ENCODE results near the gene DEPP1. TPM values are rescaled to one million over a fixed set of nuclear protein-coding genes. Genes with fewer than 3 reads are reported as not detected.
A peak's percentile ranks its signal among the peaks of the same experiment; 100 is the strongest.

DEPP1 gene
- polyA plus RNA-seq, 2 of the 4 experiments (the other 2 are of a cell fraction): 0.46 to 0.92 TPM

DNA sequence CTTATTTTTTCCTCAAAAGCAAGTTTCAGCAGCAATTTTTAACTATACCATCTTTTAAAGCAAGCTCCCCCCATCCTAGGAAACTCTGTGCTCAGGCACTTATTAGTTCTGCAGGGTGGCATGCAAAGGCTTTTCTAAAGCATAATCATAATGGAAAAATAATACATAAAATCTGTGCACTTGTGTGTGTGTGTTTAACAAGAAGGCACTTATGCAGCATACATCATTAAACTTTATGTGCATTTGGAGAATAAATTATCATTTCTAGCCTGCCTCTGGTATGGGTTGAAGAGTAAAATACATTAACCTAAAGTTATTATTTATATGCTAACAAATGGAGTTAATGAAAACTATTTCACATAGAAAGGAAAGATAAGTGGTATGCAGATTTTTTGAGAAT lies 24.6 kb downstream of the DEPP1 start:
- FAIRE-seq (no peak), ATAC-seq (no peak), DNase-seq (ENCODE audit: low read depth in 1 of 2, low spot score in 1 of 2) (no peak)
- ChIA-PET POLR2A (no interaction called here), CTCF (interaction anchor here (1.6 to 2.3 kb wide), 2 partner anchors 9 to 20 kb away, joined by 5 read pairs; no protein-coding TSS in a partner anchor)
- TF ChIP-seq, protein P1, sequence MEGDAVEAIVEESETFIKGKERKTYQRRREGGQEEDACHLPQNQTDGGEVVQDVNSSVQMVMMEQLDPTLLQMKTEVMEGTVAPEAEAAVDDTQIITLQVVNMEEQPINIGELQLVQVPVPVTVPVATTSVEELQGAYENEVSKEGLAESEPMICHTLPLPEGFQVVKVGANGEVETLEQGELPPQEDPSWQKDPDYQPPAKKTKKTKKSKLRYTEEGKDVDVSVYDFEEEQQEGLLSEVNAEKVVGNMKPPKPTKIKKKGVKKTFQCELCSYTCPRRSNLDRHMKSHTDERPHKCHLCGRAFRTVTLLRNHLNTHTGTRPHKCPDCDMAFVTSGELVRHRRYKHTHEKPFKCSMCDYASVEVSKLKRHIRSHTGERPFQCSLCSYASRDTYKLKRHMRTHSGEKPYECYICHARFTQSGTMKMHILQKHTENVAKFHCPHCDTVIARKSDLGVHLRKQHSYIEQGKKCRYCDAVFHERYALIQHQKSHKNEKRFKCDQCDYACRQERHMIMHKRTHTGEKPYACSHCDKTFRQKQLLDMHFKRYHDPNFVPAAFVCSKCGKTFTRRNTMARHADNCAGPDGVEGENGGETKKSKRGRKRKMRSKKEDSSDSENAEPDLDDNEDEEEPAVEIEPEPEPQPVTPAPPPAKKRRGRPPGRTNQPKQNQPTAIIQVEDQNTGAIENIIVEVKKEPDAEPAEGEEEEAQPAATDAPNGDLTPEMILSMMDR (IDR thresholded peaks at IDR 0.05): no peak
- no peak for TF ChIP-seq NR3C1 (IDR thresholded peaks at IDR 0.05)
- H3K9me3 ChIP-seq: no peaks in the 10 kb centered on the region
- H3K27ac ChIP-seq: no peak overlapping the region
- no peak overlapping the region for H3K4me3 ChIP-seq
- peaks cover 7% of the 10 kb centered on the region; the same call in 2 of the 3 replicates for H3K4me1 ChIP-seq
- H3K4me2 ChIP-seq: no peak overlapping the region

DNA sequence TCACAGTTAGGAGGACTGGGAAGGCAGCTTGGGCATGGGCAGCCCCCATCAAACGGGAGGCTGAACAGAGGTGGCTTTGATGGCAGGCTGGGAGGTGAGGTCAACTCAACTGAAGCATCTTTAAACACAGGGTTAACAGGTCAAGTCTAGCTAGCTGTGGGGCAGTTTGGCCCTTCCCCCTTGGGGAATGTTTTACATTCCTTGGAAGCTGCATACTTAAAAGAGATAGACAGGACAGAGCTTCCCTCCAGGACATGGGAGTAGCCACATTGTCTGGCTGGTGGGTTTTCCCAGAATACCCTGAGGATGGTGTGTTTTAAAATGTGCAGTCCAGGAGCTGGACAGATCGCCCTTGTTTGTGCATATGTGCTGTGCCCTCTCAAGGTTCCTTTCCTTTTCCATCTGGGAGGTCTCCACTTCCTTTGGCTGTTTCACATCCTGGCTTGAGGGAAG lies 25.8 kb downstream of the DEPP1 start:
- ChIA-PET CTCF (interaction anchor here (1.6 to 2.3 kb wide), 3 partner anchors 10 to 21 kb away, joined by 5 to 7 read pairs (median 5); no protein-coding TSS in a partner anchor), POLR2A (interaction anchor here (1.3 kb wide), 1 partner anchor 28 kb away, joined by 3 read pairs; no protein-coding TSS in a partner anchor)
- no peak for TF ChIP-seq KDM1A (IDR thresholded peaks at IDR 0.05; ENCODE audit: low read depth)
- no peak for TF ChIP-seq EHF (CRISPR knock-in tag; IDR thresholded peaks at IDR 0.05)
- no peak for TF ChIP-seq BHLHE40 (IDR thresholded peaks at IDR 0.05; ENCODE audit: low read depth, low read length)
- TF ChIP-seq KDM5A (IDR thresholded peaks at IDR 0.05): no peak
- no peak for TF ChIP-seq HDAC2 (IDR thresholded peaks at IDR 0.05)
- no peak for TF ChIP-seq HMGXB4 (CRISPR knock-in tag; IDR thresholded peaks at IDR 0.05; ENCODE audit: borderline replicate concordance)
- no peak for TF ChIP-seq PBX3 (IDR thresholded peaks at IDR 0.05)
- TF ChIP-seq NFE2L2 (conservative IDR thresholded peaks at IDR 0.05; ENCODE audit: low read length): no peak
- TF ChIP-seq ELK1 (IDR thresholded peaks at IDR 0.05; ENCODE audit: low read depth, low read length): no peak
- Histone ChIP-seq H3K4me2 (no peak overlapping the region), H3K4me1 (no peaks in the 10 kb centered on the region), H3K27ac (no peak overlapping the region), H3K4me3 (no peak overlapping the region), H3K9me3 (no peaks in the 10 kb centered on the region)
- FAIRE-seq (no peak), DNase-seq (ENCODE audit: low read depth in 1 of 2, low spot score in 1 of 2) (no peak), ATAC-seq (peak in 1 of 2 experiments; percentile 36; a peak in 1 of 6 replicates)
- WGBS (ENCODE audit: missing lambda C conversion rate): 36% methylated on average over 2 of the region's 2 CpGs

DNA sequence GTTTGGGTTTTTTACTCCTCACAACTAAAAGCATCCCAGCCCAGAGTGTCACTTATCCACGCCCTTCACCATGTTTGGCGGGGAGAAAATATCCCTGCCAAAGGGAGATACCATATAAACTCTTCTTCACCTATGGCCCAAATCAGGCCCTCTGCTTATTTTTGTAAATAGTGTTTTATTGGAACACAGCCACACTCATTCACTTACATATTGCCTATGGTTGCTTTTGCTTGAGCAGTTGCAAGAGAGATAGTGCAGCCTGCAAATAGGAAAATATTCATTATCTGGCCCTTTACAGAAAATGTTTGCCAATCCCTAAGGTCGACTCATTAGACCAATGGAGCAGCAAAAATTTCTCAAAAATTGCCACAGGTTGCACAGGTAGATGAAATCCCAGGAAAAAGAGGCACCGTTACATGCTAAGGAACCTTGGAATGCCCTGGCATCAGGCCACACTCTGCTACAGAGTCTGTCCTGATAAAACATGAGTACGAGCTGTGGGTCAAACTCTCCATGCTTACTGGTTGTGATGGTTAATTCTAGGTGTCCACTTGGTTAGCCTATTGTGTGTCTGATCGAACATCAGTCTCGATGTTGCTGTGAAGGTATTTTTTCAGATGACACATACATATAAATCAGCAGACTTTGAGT lies 26.9 kb downstream of the DEPP1 start:
- WGBS (ENCODE audit: missing lambda C conversion rate): 77% methylated on average over 7 of the region's 7 CpGs
- CTCF ChIA-PET: interaction anchor here (1.1 to 1.9 kb wide), 3 partner anchors 16 to 87 kb away, joined by 3 to 7 read pairs (median 5); no protein-coding TSS in a partner anchor

More for the DNA sequence above, 26.9 kb downstream of the DEPP1 start:
- POLR2A ChIA-PET: no interaction called here
- no peak for FAIRE-seq
- H3K9me3 ChIP-seq: no peaks in the 10 kb centered on the region
- H3K27ac ChIP-seq: no peak overlapping the region
- H3K4me2 ChIP-seq: no peak overlapping the region
- H3K4me1 ChIP-seq: no peaks in the 10 kb centered on the region
- no peak overlapping the region for H3K4me3 ChIP-seq
- no peak for TF ChIP-seq FOSL2 (IDR thresholded peaks at IDR 0.05)
- no peak for TF ChIP-seq FOSL2 (CRISPR knock-in tag; IDR thresholded peaks at IDR 0.05)
- no peak for TF ChIP-seq HOXB13 (CRISPR knock-in tag; IDR thresholded peaks at IDR 0.05; ENCODE audit: low read depth)
- TF ChIP-seq ATOH8 (CRISPR knock-in tag; IDR thresholded peaks at IDR 0.05; ENCODE audit: low read depth): no peak
- no peak for TF ChIP-seq EHF (CRISPR knock-in tag; IDR thresholded peaks at IDR 0.05)
- no peak for TF ChIP-seq CEBPB (IDR thresholded peaks at IDR 0.05)
- no peak for TF ChIP-seq RCOR1 (IDR thresholded peaks at IDR 0.05; ENCODE audit: low read depth, low read length)
- no peak for TF ChIP-seq EP300 (IDR thresholded peaks at IDR 0.05)
- no peak for TF ChIP-seq JUN (IDR thresholded peaks at IDR 0.05)
- TF ChIP-seq, protein P2, sequence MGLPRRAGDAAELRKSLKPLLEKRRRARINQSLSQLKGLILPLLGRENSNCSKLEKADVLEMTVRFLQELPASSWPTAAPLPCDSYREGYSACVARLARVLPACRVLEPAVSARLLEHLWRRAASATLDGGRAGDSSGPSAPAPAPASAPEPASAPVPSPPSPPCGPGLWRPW (IDR thresholded peaks at IDR 0.05): no peak
- TF ChIP-seq FOXS1 (CRISPR knock-in tag; IDR thresholded peaks at IDR 0.05): no peak
- no peak for TF ChIP-seq ZNF302 (CRISPR knock-in tag; IDR thresholded peaks at IDR 0.05)
- no peak for TF ChIP-seq TP53 (CRISPR knock-in tag; IDR thresholded peaks at IDR 0.05)
- TF ChIP-seq ZFP36 (IDR thresholded peaks at IDR 0.05; ENCODE audit: borderline replicate concordance, partially characterized antibody): no peak
- ATAC-seq: no peak
- DNase-seq (ENCODE audit: low read depth in 1 of 2, low spot score in 1 of 2): no peak
